Measurements from ENCODE around the gene DYNLT4. TPM values are rescaled to one million over a fixed set of nuclear protein-coding genes. Genes with fewer than 3 reads are reported as not detected.

Gene DYNLT4
- total RNA-seq, 1 donor = not detected

DNA sequence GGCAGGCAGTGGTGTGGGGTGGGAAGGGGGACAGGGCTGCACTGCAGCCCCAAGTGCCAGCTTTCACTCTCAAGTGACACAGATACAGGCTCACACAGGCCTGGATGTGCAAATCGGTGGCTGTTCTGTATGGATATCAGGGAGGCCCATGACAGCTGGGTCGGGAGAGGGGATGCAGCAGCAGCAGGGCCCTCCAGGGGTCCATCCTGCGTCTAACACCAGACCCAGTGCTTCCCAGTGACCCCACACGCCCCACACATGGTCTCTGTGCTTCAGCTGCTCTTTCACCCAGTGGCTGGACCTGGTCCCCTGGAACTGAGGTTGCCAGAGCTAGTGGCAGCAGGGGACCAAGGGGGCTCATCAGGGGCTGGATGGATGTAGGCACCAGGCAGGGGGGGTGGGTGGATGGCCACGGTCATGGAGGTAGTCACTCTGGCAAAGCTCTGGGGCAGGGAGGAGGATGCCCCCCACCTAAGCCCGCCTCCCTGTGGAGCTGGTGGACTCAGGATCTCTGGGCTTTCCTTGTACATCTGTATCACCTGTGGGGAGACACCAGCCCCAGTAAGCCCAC is 15.1 kb upstream of the DYNLT4 start:
- TF ChIP-seq, protein P1, sequence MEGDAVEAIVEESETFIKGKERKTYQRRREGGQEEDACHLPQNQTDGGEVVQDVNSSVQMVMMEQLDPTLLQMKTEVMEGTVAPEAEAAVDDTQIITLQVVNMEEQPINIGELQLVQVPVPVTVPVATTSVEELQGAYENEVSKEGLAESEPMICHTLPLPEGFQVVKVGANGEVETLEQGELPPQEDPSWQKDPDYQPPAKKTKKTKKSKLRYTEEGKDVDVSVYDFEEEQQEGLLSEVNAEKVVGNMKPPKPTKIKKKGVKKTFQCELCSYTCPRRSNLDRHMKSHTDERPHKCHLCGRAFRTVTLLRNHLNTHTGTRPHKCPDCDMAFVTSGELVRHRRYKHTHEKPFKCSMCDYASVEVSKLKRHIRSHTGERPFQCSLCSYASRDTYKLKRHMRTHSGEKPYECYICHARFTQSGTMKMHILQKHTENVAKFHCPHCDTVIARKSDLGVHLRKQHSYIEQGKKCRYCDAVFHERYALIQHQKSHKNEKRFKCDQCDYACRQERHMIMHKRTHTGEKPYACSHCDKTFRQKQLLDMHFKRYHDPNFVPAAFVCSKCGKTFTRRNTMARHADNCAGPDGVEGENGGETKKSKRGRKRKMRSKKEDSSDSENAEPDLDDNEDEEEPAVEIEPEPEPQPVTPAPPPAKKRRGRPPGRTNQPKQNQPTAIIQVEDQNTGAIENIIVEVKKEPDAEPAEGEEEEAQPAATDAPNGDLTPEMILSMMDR (IDR thresholded peaks at IDR 0.05; ENCODE audit: insufficient read depth, low read depth, low read length) = no peak
- no peak for DNase-seq (ENCODE audit: low read depth)
- no peak overlapping the region for H3K4me3 ChIP-seq (ENCODE audit: low read depth, low read length)

DNA sequence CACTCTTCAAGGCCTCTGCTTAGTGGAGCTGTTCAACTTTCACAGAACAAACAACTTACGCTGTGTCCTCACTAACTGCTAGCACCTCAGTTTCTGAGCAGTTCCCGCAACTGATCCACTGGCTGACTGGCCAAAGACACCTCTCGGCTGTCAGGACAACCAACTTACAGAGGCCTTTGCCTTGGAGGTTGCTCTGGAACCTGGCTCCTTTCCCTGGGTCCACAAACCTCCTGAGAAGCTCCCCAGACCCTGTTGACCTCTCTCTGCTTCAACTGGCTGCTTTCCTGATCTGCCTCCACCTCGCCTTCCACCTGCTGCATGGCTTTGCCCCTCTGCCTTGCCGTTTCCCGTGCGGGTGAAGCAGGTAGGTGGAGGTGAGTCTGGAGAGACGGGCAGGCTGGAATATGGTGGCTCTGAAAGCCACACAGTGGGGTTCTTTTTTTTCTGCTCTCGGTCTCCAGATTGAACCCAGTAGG is 14.1 kb upstream of the DYNLT4 start:
- no peak overlapping the region for H3K4me3 ChIP-seq (ENCODE audit: low read depth, low read length)
- TF ChIP-seq, protein P1 (IDR thresholded peaks at IDR 0.05; ENCODE audit: insufficient read depth, low read depth, low read length) = no peak
- no peak for DNase-seq (ENCODE audit: low read depth)

DNA sequence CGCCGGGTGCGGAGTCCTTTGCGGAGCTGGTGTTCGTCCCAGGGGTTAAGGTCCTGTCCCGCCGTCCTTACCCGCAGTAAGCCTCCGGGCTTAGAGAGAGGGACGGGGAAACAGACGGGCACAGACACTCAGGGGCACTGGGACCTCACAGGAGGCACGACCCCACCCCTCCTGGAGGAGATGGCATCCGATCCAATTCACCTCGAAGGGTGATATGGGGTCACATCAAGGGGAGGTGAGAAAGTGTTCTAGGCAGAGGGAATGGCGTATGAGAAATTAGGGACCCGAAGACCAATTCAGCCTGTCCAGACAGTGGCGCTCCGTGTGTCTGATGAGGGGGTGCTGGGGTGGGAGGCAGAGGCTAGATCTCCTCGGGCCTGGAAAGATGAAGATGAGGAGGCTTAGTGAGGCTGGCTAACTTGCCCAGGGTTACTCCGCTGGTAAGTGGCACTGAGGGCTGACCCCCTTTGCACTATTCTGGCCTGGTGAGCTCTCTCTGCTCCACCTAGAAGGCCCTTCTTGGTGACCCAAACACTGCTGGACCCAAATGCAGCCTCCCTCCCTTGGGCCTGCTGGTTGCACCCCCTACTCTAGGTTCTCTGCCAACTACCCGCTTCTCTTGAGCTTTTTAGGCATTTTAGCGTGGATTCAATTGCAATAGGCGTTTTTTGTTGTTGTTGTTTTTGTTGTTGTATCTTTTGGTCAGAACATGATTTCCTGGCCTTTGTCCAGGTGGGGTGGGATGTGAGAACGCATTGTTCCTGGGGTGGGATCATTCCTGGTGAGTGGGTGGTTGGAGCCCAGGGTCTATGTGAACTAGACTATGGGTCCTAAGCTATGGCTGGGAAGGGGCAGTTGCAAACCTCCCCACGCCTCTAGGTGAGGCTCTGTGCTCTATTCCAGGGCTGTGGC is 13.4 kb upstream of the DYNLT4 start:
- TF ChIP-seq, protein P1 (IDR thresholded peaks at IDR 0.05; ENCODE audit: insufficient read depth, low read depth, low read length) = no peak
- peak overlapping the region; percentile 65 for H3K4me3 ChIP-seq (ENCODE audit: low read depth, low read length)
- no peak for DNase-seq (ENCODE audit: low read depth)

DNA sequence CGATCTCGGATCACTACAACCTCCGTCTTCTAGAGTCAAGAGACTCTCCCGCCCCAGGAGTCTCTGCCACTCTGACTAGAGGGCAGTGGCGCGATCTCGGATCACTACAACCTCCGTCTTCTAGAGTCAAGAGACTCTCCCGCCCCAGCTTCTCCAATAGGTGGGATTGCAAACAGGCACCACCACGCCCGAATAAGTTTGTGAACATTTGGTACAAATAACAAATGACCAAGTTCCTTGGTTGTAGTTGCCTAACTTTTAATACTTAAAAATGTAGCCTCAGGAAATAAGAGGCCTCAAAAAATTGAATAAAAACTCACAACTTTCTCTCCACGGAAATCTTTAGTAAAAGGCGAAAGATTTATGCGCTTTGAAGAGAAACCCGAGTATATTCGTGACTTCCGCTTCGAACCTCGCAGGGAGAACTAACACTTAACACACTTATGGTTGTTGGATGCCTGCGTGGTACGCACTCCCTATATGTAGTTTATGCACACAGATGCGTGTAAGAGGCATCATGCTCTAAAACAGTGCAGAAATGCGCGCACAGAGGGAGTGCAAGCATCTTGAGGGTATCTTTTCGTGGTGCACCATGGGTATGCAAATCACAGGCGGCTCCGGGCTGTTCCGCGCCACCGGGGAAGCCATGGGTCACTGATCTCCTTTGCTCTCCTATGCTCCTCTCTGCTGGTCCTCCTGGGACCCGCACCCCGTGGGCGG is 12.6 kb upstream of the DYNLT4 start:
- TF ChIP-seq, protein P1 (IDR thresholded peaks at IDR 0.05; ENCODE audit: insufficient read depth, low read depth, low read length) = peak; percentile 6
- peak; percentile 96 for DNase-seq (ENCODE audit: low read depth)
- H3K4me3 ChIP-seq (ENCODE audit: low read depth, low read length) = peak overlapping the region; percentile 65

DNA sequence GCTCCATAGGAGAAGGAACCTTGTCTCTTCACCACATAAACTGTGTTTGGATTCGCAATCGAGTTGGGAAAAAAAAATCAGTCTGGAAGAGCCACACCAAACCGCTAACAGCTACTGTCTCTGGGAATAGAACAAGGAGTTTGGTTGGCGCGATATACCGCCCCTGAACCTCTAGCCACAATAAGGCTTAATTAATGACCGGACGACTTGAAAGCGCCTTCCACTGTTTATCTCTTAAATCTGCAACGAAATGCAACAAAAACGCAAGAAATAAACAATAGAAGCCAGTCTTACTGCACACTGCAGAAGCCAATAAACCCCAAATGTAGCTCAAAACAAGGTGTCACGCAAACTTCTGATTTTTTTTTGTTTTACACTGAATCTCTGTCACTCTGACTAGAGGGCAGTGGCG is 12.1 kb upstream of the DYNLT4 start:
- TF ChIP-seq, protein P1 (IDR thresholded peaks at IDR 0.05; ENCODE audit: insufficient read depth, low read depth, low read length) = no peak
- peak; percentile 84 for DNase-seq (ENCODE audit: low read depth)
- peak overlapping the region; percentile 51 for H3K4me3 ChIP-seq (ENCODE audit: low read depth, low read length)

DNA sequence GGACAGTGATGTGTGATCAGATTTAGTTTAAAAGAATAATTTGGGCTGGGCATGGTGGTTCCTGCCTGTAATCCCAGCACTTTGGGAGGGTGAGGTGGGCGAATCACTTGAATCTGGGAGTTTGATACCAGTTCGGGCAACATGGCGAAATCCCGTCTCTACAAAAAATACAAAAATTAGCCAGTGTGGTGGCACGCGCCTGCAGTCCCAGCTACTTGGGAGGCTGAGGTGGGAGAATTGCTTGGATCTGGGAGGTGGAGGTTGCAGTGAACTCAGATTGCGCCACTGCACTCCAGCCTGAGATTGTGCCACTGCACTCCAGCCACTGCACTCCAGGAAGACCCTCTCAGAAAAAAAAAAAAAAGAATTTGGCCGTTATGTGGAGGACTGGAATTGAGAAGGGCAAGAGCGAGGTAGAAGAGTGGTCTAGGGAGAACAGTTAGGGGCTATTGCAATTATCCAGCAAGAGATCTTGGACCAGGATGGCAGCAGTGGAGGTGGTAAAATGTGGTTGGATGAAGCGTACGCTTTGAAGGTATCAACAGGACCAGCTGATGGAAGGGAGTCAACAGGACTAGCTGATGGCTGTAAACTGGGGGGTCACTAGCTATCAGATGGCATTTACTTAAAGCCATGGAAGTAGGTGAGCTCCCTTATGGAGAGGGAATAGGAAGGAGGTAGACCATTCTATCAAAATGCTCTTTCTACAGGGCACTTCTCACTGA is 10.8 kb upstream of the DYNLT4 start:
- TF ChIP-seq, protein P1 (IDR thresholded peaks at IDR 0.05; ENCODE audit: insufficient read depth, low read depth, low read length) = no peak
- H3K4me3 ChIP-seq (ENCODE audit: low read depth, low read length) = no peak overlapping the region
- DNase-seq (ENCODE audit: low read depth) = no peak

Measured in fibroblast of villous mesenchyme (primary cell).